Right lobe of liver (tissue), 6 donors: ENCODE data around the gene C9orf72. TPM values are rescaled to one million over a fixed set of nuclear protein-coding genes. Genes with fewer than 3 reads are reported as not detected.
A peak's percentile ranks its signal among the peaks of the same experiment; 100 is the strongest.

Experiments
- ATAC-seq, 4 donors: fragments of 200-7000 bp; cut with Tn5 transposase; one replicate each; pipeline ENCODE4 v1.9.1; 2020; ENCODE audit warnings: mild to moderate bottlenecking in 4 of 4, moderate library complexity in 4 of 4
- DNase-seq, 3 donors: peaks; one replicate each; pipeline ENCODE4 v3.0.0-alpha.2; 2020
- H3K27ac ChIP-seq, 3 donors: fragments of 200-600 bp; one replicate each; pipeline ENCODE4 v1.8.0; 2022
- H3K27me3 ChIP-seq, 2 donors: fragments of 200-600 bp; one replicate each; pipeline ENCODE4 v1.8.0; 2022
- H3K36me3 ChIP-seq, 4 donors: fragments of 200-600 bp; sonication (generic) in 1 of 4; one replicate each; pipeline versions ENCODE4 v1.5.1 to v1.8.0; 2017 to 2022; ENCODE audit warnings: control low read depth in 1 of 4
- H3K4me1 ChIP-seq, 4 donors: fragments of 200-600 bp; sonication (generic) in 1 of 4; one replicate each; pipeline versions ENCODE4 v1.5.1 to v1.8.0; 2017 to 2022; ENCODE audit warnings: control low read depth in 1 of 4
- H3K4me3 ChIP-seq, 3 donors: fragments of 200-600 bp; one replicate each; pipeline ENCODE4 v1.8.0; 2022
- H3K9me3 ChIP-seq, 4 donors: fragments of 200-600 bp; sonication (generic) in 1 of 4; one replicate each; pipeline versions ENCODE4 v1.5.1 to v1.8.0; 2017 to 2022; ENCODE audit warnings: control low read depth in 1 of 4
- POLR2A ChIP-seq: fragments of 450-650 bp; IDR thresholded peaks from one replicate; pipeline ENCODE4 v1.6.1; 2017; ENCODE audit warnings: antibody characterized with exemption, mild to moderate bottlenecking
- WGBS: methylation state at CpG from one replicate; pipeline ENCODE4 v1.1.6; 2018; ENCODE audit warnings: low coverage, low lambda C conversion rate; ENCODE audit not compliant: insufficient coverage; ENCODE audit errors: missing lambda C conversion rate; 5-methylcytosine and 5-hydroxymethylcytosine counted together
- intact Hi-C, 2 donors: fragments of 100-400 bp; cut with DNase I; formaldehyde crosslinking; loops; one replicate each; pipeline versions ENCODE4 v1.11.2 to v1.14.1; 2022
- total RNA-seq, 6 experiments: library from RNA; depleted of rRNA in 2 of 6; stranded (reverse); fragments of >200 nt in 2 of 6; fragmentation: NEBNext Ultra II Directional in 3 of 6; extraction: Animal tissue kit (Norgen Biotek cat#: 25700) in 3 of 6; gene quantifications; one replicate each; pipeline versions ENCODE4 v1.1.0 to v1.2.4, GENCODE V29; 2016 to 2023
- TF ChIP-seq, protein P1 (sequence below), 4 donors: fragments of 200-600 bp in 3 of 4; fragments of 450-650 bp in 1 of 4; IDR thresholded peaks; one replicate each; pipeline versions ENCODE4 v1.5.1 to v1.8.0; 2016 to 2022; ENCODE audit warnings: antibody characterized with exemption in 4 of 4, mild to moderate bottlenecking in 2 of 4
- donor health status: DM: no; HTN: yes; CAD: no.
- donor health status: DM: no; HTN: no; CAD: no.
- donor health status: DM: no; HTN: no; CAD: no.
- donor health status: DM: no; HTN: yes; CAD: no.
- donor health status: DM: no; HTN: yes; CAD: no.

C9orf72 gene
- total RNA-seq, 6 experiments from 2014 or later = 4.9 to 7.7 (median 6.8) TPM

DNA sequence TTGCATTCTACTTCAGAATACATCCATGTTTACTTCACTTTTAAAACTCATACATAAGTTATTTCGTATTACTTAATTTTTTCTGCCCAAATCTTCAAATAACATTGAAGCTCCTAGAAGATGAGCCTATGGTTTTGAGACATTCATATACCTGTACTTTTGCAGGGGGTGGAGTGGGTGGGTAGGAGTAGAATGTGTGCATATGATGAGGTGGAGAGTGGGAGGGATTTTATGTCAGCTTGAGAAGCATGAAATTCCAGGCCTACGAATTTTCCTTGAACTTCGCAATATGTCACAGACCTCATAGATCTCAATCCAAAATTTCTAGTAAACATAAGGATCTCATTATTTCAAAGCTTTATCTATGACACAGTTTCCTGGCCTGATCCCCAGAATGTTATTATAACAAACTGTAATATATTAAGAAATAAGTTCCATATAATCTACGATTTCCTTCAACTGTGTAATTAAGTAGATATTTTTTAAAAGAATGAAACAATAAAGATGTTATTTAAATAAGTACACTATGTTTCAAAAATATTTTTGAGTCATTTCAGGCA lies 24.0 kb downstream of the C9orf72 start:
- Histone ChIP-seq H3K4me1 (no peaks in the 10 kb centered on the region), H3K9me3 (no peaks in the 10 kb centered on the region), H3K27ac (no peak overlapping the region), H3K36me3 (peaks cover 0 to 10% (median 0%) of the 10 kb centered on the region in 4 donors), H3K27me3 (no peaks in the 10 kb centered on the region), H3K4me3 (no peak overlapping the region)
- intact Hi-C loops = no loop called here
- WGBS = 80% methylated on average over 4 of the region's 4 CpGs
- ATAC-seq (no peak), DNase-seq (no peak)
- TF ChIP-seq, protein P1, sequence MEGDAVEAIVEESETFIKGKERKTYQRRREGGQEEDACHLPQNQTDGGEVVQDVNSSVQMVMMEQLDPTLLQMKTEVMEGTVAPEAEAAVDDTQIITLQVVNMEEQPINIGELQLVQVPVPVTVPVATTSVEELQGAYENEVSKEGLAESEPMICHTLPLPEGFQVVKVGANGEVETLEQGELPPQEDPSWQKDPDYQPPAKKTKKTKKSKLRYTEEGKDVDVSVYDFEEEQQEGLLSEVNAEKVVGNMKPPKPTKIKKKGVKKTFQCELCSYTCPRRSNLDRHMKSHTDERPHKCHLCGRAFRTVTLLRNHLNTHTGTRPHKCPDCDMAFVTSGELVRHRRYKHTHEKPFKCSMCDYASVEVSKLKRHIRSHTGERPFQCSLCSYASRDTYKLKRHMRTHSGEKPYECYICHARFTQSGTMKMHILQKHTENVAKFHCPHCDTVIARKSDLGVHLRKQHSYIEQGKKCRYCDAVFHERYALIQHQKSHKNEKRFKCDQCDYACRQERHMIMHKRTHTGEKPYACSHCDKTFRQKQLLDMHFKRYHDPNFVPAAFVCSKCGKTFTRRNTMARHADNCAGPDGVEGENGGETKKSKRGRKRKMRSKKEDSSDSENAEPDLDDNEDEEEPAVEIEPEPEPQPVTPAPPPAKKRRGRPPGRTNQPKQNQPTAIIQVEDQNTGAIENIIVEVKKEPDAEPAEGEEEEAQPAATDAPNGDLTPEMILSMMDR (IDR thresholded peaks at IDR 0.05) = no peak

GRCh38 chr9:27548055-27548741 lies 25.1 kb downstream of the C9orf72 start:
- Histone ChIP-seq H3K4me3 (no peak overlapping the region), H3K4me1 (no peaks in the 10 kb centered on the region), H3K9me3 (no peaks in the 10 kb centered on the region), H3K27ac (no peak overlapping the region), H3K36me3 (peaks cover 0 to 7% (median 0%) of the 10 kb centered on the region in 4 donors), H3K27me3 (no peaks in the 10 kb centered on the region)
- DNase-seq (no peak), ATAC-seq (peak; percentile 89 to 95 (median 92))
- TF ChIP-seq POLR2A = no peak
- TF ChIP-seq, protein P1 (IDR thresholded peaks at IDR 0.05) = peak; percentile 49 to 55 (median 52)
- 28% methylated on average over 10 of the region's 10 CpGs for WGBS
- intact Hi-C loops = no loop called here

DNA sequence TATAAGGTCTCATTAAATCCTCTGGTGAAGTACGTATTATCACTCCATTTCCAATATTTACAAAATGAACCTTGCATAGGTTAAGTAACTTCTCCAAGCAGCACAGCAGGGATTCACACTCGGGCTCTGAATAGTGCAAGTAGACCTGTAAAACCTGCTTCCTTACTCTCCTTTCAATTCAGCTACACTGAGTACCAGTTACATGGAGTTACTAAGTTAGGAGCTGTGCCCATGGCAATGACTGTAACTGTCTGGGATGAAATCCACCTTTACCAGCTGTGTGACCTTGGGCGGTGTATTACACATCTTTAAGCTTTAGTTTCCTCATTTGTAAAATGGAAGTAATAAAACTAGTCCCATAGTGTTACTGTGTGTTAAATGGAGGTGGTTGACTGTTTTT lies 27.8 kb downstream of the C9orf72 start:
- no peak for TF ChIP-seq POLR2A
- TF ChIP-seq, protein P1 (IDR thresholded peaks at IDR 0.05) = no peak
- Histone ChIP-seq H3K27me3 (no peaks in the 10 kb centered on the region), H3K4me1 (peaks cover 0 to 6% (median 3%) of the 10 kb centered on the region in 4 donors), H3K36me3 (peaks cover 0 to 2% (median 0%) of the 10 kb centered on the region in 4 donors), H3K27ac (no peak overlapping the region), H3K9me3 (no peaks in the 10 kb centered on the region), H3K4me3 (no peak overlapping the region)
- no peak for DNase-seq
- intact Hi-C loops = no loop called here
- 88% methylated on average over 3 of the region's 3 CpGs for WGBS
- ATAC-seq = peak in 2 of 4 donors; percentile 35 to 41

DNA sequence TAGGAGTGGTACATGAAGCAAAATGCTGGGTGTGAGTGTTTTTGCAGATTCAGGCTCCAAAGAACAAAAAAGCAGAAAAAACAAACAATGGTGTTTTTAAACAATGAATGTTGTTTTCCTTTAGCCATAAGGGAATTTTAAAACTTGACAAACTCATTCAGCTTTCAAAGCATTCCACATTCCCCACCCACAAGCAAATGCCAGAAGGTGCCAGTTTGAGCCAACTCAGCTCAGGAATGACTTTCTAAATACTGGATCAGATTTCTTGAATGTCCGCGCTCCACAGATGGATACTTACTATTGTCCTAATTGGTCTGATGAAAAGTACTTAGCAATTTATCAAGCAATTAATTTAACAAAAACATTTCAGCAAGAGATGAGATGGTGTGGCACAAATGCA lies 30.8 kb downstream of the C9orf72 start:
- no peak overlapping the region for H3K27ac ChIP-seq
- no peaks in the 10 kb centered on the region for H3K36me3 ChIP-seq
- H3K4me3 ChIP-seq = no peak overlapping the region
- WGBS = 94% methylated on average over 2 of the region's 2 CpGs
- DNase-seq (no peak), ATAC-seq (no peak)
- intact Hi-C loops = loop anchor here in 1 of 2 donors (5.0 kb wide), 1 partner anchor 210 kb away; no protein-coding TSS in a partner anchor
- H3K27me3 ChIP-seq = no peaks in the 10 kb centered on the region
- H3K9me3 ChIP-seq = no peaks in the 10 kb centered on the region
- TF ChIP-seq, protein P1 (IDR thresholded peaks at IDR 0.05) = no peak
- no peak for TF ChIP-seq POLR2A
- H3K4me1 ChIP-seq = peaks cover 0 to 34% (median 12%) of the 10 kb centered on the region in 4 donors
